ENCODE data around the gene FNDC11. TPM values are rescaled to one million over a fixed set of nuclear protein-coding genes. Genes with fewer than 3 reads are reported as not detected.

The FNDC11 gene
- total RNA-seq, 4 donors from 2014 or later: 0.12 to 0.39 TPM; not detected in 2

DNA sequence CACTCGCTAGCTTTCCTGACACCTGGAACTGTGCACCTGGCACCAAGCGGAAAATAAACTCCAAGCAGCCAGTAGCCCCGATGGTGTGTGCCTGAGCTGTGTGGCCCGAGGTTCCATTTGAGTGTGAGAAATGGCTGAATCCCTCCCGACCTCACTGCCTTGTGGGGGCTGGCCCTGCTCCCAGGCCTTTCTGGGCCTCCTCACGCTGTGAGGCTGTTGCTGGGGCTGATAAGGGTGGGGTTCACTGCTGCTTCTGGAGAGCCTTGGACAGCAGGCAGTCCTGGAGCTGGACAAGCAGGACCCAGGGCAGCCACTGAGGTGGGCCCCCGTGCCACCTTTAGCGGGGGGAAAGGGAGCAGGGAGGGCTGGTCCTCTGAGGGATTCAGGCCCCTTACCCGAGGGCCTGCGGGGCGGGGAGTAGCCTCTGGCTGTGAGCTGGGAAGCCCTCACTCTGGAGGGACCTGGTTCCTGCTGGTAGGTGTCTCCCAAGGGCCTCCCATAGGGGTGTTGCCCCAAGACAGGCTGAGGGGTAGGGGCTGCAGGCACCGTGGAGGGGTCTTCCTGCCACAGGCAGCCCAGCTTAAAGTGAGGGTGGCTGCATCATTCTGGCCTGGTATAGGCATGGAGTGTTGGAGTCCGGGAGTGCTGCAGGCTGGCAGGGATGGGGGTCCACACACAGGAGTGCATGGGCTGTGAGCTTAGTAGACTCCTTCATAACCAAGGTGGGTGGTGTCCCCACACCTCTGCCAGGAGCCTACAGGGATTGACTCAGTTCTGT, 31.7 kb upstream of the FNDC11 start:
- H3K4me3 ChIP-seq (ENCODE audit: low read depth, poor library complexity, severe bottlenecking): no peak overlapping the region
- DNase-seq (ENCODE audit: low spot score in 2 of 2): no peak
- no peak for TF ChIP-seq POLR2A (IDR thresholded peaks at IDR 0.05)
- TF ChIP-seq, protein P1, sequence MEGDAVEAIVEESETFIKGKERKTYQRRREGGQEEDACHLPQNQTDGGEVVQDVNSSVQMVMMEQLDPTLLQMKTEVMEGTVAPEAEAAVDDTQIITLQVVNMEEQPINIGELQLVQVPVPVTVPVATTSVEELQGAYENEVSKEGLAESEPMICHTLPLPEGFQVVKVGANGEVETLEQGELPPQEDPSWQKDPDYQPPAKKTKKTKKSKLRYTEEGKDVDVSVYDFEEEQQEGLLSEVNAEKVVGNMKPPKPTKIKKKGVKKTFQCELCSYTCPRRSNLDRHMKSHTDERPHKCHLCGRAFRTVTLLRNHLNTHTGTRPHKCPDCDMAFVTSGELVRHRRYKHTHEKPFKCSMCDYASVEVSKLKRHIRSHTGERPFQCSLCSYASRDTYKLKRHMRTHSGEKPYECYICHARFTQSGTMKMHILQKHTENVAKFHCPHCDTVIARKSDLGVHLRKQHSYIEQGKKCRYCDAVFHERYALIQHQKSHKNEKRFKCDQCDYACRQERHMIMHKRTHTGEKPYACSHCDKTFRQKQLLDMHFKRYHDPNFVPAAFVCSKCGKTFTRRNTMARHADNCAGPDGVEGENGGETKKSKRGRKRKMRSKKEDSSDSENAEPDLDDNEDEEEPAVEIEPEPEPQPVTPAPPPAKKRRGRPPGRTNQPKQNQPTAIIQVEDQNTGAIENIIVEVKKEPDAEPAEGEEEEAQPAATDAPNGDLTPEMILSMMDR (IDR thresholded peaks at IDR 0.05): no peak
- WGBS, 2 donors: 77 to 93% methylated on average over 3 to 8 of the region's 13 CpGs
- intact Hi-C loops (cut with DNase I; ENCODE audit: low total_unique reads): no loop called here

DNA sequence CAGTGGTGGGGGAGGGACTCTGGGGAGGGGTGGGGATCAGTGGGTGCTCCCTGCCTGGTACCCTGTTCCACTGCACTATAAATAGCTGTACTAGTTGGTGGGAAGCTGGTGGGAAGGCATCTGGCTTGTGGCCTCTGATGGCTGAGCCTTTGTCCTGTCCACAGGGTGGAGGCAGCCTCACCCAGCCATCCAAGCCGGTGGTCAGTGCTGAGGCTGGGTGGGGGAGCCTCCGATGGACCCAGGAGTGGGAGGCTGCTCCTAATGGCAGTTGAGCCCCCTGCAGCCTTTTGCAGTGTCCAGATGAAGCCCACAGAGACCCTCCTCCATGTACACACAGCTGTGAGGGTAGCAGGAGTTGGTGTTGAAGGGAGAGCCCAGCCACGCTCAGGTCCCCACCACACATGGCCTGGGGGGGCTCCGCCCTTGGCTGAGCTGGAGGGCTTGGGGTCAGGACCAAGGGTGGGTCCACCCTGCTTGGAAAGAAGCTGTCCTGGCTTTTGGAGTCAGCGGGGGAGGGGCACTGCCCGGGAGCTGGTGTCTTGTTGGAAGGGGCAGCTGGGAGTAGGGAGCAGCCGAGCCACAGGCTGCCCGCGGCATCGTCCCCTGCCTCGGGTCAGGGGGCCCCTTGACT, 30.9 kb upstream of the FNDC11 start:
- H3K4me3 ChIP-seq (ENCODE audit: low read depth, poor library complexity, severe bottlenecking): no peak overlapping the region
- no peak for DNase-seq (ENCODE audit: low spot score in 2 of 2)
- TF ChIP-seq POLR2A (IDR thresholded peaks at IDR 0.05): no peak
- TF ChIP-seq, protein P1 (IDR thresholded peaks at IDR 0.05): no peak
- intact Hi-C loops (cut with DNase I; ENCODE audit: low total_unique reads): no loop called here
- WGBS, 2 donors: 84 to 90% methylated on average over 7 to 10 of the region's 11 CpGs

DNA sequence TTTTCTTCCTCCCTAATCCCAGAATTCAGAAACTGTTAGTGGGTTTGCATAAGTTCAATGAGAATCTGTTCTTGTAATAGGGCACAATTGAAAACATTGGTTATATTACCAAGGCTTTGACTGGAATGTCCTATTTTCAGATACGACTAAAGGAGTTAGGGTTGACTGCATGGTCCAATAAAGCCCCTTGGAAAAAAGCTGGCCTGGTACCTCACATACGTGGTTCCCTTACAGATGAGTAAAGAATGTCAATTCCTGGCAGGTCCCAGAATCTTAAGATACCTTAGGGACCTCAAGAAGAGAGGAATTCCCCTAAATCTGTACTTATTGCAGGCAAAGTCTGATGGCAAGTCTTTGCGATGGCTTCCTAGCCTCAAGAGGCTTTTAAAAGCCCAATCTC, 28.8 kb upstream of the FNDC11 start:
- intact Hi-C loops (cut with DNase I; ENCODE audit: low total_unique reads): no loop called here
- no peak overlapping the region for H3K4me3 ChIP-seq (ENCODE audit: low read depth, poor library complexity, severe bottlenecking)
- DNase-seq (ENCODE audit: low spot score in 2 of 2): no peak
- 57 to 58% methylated on average over 3 of the region's 3 CpGs for WGBS, 2 donors
- TF ChIP-seq POLR2A (IDR thresholded peaks at IDR 0.05): no peak
- TF ChIP-seq, protein P1 (IDR thresholded peaks at IDR 0.05): no peak

DNA sequence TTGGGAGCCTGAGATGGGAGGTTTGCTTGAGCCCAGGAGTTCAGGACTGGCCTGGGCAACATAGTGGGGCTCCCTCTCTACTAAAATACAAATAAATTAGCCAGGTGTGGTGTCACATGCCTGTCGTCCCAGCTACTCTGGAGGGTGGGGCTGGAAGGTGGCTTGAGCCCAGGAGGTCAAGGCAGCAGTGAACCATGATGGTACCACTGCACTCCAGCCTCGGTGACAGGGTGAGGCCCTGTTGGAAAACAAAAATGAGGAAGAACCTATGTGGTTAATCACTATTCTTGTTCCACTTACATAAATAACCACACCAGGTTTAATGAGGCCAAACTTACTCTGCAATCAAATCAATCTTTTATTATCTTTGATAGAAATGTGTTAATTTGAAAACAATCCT, 28.0 kb upstream of the FNDC11 start:
- intact Hi-C loops (cut with DNase I; ENCODE audit: low total_unique reads): no loop called here
- TF ChIP-seq, protein P1 (IDR thresholded peaks at IDR 0.05): no peak
- TF ChIP-seq POLR2A (IDR thresholded peaks at IDR 0.05): no peak
- no peak for DNase-seq (ENCODE audit: low spot score in 2 of 2)

DNA sequence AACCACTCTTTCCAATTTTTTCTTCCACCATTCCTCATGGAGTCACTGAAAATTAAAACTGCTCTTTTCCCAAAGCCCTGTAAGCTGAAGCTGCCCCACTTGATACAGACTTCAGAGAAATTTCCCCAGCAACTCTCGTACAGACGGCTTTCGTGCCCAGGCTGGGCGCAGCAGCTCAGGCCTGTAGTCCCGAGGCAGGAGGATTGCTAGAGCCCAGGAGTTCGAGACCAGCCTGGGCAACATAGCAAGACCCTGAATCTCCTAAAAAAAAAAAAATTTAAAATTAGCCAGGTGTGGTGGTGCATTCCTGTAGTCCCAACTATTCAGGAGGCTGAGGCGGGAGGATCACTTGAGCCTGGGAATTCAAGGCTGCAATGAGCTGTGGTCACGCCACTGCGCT, 26.8 kb upstream of the FNDC11 start:
- intact Hi-C loops (cut with DNase I; ENCODE audit: low total_unique reads): no loop called here
- no peak for DNase-seq (ENCODE audit: low spot score in 2 of 2)
- TF ChIP-seq POLR2A (IDR thresholded peaks at IDR 0.05): no peak
- TF ChIP-seq, protein P1 (IDR thresholded peaks at IDR 0.05): no peak
- no peak overlapping the region for H3K4me3 ChIP-seq (ENCODE audit: low read depth, poor library complexity, severe bottlenecking)
- 78 to 83% methylated on average over 9 of the region's 9 CpGs for WGBS, 2 donors

More for the DNA sequence above, 28.0 kb upstream of the FNDC11 start:
- no peak overlapping the region for H3K4me3 ChIP-seq (ENCODE audit: low read depth, poor library complexity, severe bottlenecking)
- WGBS, 2 donors: 15 to 16% methylated on average over 2 of the region's 2 CpGs
